IPS DF 4.7 (cell line): ENCODE results near the gene SNAI3.

ENCODE experiments used
- DNase-seq: peaks from one replicate; pipeline ENCODE4 v3.0.0-alpha.2; 2013; ENCODE audit warnings: low spot score; ENCODE audit errors: extremely low read depth

The SNAI3 gene

GRCh38 chr16:88651276-88651988, 34.9 kb downstream of the SNAI3 start:
- no peak for DNase-seq

DNA sequence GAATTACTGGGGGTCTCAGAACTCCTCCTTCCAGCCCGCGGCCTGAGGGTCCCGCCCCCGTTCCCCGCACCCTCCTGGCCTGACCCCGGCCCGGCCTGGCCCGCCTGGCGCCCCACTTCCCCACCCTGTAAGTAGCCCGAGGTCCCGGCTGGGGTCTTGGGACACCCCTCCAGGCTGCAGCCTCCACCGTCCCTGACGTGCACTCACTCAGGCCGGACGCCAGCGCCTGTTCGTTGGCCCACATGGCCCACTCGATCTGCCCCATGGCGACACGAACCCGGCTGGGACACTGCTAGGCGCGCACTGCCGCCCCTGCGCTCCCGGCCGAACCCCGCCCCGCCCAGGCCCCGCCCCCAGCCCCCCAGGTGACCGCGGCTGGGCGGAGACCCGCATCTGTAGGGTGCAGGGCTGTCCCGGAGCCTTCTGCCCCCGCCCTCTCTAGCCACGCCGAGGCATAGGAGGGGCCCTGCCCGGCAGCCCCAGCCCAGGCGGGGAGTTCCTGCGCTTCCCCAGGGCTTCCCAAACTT, 35.5 kb downstream of the SNAI3 start, which contains the start of gene CYBA:
CYBA (minus strand) TSS at position 305 of the 527 bp plus-strand sequence; CDS start at position 265, 40 bp downstream.
- no peak for DNase-seq

DNA sequence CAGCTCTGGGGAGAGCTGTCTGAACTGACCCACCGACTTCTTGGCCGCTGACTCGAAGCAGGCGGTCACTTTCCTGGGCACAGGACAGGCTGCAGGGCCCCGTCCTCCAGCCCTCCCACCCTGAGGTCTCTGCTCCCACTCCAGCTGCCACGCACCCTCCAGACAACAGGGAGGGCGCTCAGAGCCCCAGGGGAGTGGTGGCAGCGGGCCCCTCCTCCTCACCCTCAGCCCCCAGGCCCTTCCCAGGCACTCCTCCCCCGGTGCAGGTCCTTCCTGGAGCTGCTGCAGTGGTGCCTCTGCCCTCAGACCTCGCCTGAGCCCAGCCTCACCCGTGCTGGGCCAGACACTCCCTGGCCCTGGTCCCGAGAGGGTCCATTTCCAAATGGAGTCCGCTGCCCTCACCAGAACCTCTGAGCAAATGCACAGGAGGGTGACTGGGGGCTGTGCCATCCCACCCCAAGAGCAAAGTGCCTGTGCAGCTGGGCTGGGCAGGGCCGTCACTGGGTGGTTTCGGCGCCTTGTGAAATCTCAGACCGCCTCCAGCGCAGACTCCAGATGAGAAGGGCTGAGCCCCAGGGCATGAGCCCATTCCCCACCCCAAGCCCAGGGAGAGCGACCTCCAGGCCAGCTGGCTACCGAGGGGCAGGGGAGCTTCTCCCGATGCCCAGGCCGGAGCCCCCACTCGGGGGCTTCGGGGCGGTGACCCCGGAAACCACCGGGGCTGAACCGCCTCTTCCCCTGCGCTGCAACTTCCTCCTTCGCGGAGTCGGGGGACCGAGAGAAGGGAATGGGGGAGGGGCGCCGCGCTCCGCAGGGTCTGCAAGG, 36.2 kb downstream of the SNAI3 start:
- DNase-seq: no peak

- no peak for DNase-seq
These were observed 36.9 kb downstream of the SNAI3 start for GRCh38 chr16:88649195-88649923.

DNA sequence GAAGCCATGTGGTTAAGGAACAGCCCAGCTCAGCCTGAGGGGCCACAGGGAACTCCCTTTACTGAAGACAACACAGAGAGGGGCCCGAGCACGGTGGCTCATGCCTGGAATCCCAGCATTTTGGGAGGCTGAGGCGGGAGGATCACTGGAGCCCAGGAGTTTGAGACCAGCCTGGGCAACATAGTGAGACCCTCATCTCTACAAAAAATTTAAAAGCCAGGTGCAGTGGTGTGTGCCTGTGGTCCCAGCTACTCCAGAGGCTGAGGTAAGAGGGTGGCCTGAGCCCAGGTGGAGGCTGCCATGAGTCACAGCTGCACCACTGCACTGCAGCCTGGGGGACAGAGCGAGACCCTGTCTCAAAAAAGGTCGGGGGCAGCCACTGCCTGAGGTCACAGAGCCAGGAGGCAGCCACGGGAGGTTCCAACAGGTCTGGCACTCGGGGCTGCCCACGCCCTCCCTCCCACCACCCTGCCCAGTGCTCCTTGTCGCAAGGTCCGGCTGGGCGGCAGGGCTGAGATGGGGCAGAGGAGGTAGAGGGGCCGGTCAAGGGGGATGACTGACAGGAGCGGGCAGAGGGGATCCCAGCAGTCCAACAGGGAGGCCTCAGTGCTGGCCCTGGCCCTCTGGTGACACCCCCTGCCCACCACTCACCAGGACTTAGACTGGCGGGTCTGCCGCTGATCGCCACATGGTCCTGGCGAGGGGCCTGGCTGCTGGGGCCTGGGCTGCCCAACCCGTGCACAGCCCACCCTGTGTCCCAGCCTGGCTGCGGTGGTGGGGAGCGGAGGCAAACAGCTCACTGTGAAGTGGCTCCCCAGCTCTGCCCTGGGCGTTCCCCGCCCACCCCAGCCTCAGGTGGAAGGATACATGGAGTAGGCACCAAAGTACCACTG, 38.9 kb downstream of the SNAI3 start:
- no peak for DNase-seq

DNA sequence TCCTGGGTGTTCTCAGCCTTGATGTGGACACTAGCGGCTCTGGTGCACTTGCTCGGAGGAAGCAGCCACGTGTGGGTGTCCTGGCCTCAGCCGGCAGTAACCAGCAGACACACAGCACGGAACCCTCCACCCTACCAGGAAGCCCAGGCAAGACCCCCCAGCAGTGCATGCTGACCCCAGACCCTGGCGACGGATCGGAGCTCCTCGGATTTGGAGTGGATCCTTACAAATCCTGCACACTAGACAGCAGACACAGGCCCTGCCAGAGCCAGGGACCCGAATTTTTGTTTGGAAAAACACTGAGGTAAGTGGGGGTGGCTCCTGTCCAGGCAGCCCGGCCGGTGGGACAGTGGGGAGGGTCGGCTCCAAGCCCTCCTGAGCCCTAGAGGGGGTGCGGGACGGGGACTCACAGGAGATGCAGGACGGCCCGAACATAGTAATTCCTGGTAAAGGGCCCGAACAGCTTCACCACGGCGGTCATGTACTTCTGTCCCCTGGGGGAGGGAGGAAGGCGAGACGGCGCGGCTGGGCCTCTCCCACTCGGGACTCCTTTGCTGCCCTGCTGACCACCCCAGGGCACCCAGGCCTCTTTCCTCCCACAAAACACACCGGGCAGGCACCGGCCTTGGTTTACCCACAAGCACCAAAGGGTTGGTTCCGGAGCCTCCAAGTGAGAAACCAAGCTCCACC, 39.8 kb downstream of the SNAI3 start:
- DNase-seq: no peak

DNA sequence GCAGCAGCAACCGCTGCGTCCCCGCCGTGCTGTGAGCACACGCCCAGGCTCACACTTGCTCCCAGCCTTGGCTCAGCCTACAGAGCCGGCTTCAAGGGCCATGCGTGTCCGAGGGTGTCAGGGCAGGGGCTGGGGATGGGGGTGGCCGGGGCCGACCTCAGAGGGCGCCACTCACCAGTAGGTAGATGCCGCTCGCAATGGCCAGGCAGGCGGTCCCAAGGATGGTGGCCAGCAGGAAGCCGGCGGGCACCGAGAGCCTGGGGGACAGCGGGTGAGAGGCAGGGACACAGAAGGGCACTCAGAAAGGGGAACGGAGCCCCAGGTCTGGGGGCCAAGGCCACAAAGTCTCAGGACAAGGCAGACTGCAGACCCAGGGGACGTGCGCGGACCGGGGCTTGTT, 40.4 kb downstream of the SNAI3 start:
- DNase-seq: no peak

DNA sequence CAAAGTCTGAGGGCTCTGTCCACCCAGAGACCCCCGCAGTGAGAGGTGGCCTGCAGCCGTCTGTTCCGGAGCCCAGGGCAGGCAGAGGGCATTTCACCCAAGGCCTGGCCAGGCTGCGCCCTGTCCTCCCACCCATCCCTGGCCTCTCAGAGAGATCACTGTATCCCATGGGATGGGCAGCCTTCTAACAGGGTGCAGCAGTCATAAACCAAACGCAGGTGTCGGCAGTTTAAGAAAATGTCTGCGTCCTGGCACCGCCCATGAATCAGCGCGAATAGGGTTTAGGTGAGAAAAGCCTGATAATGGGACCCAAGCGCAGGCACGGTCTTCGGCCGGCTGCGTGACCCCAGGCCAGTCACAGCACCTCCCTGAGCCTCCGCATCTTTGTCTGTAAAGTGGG, 40.9 kb downstream of the SNAI3 start:
- DNase-seq: no peak

DNA sequence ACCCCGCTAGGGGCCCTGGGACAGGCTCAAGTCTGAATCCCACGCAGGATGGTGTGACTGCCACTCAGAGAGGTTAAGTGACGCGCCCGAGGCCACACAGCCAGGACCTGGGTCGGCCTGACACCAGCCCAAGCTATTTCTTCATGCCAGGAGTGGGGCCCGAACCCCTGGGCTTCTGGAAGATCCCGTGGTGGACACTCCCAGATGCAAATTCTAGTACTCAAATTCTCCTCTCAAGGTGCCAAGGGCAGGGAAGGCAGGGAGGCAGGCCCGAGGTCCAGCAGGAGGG, 42.7 kb downstream of the SNAI3 start:
- DNase-seq: no peak

- DNase-seq: no peak
These were observed 43.2 kb downstream of the SNAI3 start for GRCh38 chr16:88642881-88643643.

- DNase-seq: no peak
These were observed 45.6 kb downstream of the SNAI3 start for GRCh38 chr16:88640498-88641247.

DNA sequence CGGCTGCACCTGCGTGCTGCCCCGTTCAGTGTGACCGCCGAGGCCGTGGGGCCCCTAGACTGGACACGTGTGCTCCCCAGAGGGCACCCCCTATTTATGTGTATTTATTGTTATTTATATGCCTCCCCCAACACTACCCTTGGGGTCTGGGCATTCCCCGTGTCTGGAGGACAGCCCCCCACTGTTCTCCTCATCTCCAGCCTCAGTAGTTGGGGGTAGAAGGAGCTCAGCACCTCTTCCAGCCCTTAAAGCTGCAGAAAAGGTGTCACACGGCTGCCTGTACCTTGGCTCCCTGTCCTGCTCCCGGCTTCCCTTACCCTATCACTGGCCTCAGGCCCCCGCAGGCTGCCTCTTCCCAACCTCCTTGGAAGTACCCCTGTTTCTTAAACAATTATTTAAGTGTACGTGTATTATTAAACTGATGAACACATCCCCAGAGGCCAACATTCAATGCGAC, 46.2 kb downstream of the SNAI3 start:
- no peak for DNase-seq

DNA sequence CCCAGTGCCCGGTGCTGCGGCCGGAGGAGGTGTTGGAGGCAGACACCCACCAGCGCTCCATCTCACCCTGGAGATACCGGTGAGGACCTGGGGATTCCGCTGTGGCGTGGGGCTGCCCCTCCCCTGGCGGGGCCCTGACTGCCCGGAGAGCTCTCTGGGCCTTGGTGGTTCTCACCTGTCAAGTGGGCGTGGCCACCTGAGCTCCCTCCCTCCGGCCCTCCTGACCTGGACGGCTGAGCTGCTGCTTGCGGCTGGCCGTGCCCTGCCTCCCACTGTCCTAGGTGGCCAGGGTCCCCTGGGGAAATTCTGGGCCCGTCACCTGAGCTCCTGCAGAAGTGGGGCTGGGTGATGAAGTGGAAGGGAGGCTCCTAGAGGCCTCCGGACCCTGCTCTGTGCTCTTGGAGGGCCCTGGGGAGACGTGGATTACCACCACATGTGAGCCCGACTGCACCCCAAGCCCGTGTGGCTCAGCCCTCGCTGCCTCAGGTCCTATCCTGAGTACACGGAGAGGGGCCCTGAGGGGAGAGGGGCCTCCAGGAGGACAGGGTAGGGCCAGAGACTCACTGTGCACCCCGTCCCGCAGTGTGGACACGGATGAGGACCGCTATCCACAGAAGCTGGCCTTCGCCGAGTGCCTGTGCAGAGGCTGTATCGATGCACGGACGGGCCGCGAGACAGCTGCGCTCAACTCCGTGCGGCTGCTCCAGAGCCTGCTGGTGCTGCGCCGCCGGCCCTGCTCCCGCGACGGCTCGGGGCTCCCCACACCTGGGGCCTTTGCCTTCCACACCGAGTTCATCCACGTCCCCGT, 46.9 kb downstream of the SNAI3 start:
- DNase-seq: no peak

- no peak for DNase-seq
These were observed 47.7 kb downstream of the SNAI3 start, which contains the start of gene IL17C for GRCh38 chr16:88638323-88639230. Gene IL17C, plus strand, starts transcription at chr16:88638572. Its CDS starts 70 bp downstream, at chr16:88638642.

DNA sequence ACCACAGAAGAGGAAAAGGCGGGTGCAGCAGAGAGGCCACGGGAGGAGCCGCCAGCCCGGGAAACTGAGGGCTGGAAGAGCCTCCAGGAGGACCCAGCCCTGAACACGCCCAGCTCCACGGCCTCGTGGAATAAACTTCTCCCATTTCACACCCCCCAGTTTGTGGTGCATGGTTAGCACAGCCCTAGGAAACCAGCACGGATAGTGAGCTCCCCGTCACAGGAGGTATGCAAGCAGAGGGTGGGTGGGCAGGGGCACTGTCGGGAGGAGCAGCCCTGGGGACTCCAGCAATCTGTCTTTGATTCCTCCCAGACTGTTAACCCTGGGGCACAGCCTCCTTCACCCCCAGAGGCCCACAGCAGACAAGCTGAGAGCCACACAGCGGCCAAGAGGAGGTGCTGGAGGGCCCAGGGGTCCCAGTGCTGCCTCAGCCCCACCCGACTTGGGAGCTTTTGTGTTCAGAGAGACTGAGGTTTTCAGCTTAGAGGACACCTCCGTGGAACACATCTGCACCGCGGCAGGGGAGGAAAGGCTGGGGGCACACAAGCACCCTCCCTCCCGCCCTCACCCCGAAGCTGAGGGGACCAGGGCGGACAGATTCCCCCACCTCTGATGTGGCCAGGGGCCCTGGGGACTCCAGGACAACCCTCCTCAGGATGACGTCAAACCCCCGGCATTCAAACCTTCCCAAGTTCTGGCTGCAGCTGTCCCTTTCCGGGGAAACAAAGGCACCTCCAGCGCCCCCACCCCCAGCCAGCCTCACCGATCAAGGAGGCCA, 49.6 kb downstream of the SNAI3 start:
- DNase-seq: no peak
